GM21515 (cell line): Measurements from ENCODE around the gene TCEAL4.
"Not testable (repeated sequence)": the region's sequence is repeated elsewhere in the genome, so short reads cannot be mapped to it uniquely, and the experiment has no call there.

Experiments used
- ATAC-seq: cut with Tn5 transposase; IDR thresholded peaks from one replicate; pipeline ENCODE4 v1.9.1; 2021; ENCODE audit not compliant: unreplicated experiment

The TCEAL4 gene

DNA sequence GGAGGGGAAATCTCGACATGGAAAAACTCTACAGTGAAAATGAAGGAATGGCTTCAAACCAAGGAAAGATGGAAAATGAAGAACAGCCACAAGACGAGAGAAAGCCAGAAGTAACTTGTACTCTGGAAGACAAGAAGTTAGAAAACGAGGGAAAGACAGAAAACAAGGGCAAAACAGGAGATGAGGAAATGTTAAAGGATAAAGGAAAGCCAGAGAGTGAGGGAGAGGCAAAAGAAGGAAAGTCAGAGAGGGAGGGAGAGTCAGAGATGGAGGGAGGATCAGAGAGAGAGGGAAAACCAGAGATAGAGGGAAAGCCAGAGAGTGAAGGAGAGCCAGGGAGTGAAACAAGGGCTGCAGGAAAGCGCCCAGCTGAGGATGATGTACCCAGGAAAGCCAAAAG, 1.3 kb downstream of the TCEAL4 start:
- ATAC-seq = no peak

DNA sequence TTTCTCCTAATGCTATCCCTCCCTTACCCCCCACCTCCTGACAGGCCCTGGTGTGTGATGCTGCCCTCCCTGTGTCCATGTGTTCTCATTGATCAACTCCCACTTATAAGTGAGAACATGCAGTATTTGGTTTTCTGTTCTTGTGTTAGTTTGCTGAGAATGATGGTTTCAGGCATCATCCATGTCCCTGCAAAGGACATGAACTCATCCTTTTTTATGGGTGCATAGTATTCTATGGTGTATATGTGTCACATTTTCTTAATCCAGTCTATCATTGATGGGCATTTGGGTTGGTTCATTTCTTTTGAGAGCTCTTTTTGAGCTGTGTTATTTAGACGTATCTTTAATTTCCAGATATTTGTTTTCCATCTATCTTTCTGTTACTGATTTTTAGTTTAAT, 7.0 kb downstream of the TCEAL4 start:
- not testable (repeated sequence) for ATAC-seq

DNA sequence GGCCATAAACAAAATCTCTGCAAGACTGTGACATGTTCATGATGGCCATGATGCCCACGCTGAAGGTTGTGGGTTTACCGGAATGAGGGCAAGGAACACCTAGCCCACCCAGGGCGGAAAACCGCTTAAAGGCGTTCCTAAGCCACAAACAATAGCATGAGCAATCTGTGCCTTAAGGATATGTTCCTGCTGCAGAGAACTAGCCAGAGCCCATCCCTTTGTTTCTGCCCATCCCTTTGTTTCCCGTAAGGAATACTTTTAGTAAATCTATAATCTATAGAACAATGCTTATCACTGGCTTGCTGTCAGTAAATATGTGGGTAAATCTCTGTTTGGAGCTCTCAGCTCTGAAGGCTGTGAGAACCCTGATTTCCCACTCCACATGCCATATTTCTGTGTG, 9.9 kb downstream of the TCEAL4 start:
- not testable (repeated sequence) for ATAC-seq

DNA sequence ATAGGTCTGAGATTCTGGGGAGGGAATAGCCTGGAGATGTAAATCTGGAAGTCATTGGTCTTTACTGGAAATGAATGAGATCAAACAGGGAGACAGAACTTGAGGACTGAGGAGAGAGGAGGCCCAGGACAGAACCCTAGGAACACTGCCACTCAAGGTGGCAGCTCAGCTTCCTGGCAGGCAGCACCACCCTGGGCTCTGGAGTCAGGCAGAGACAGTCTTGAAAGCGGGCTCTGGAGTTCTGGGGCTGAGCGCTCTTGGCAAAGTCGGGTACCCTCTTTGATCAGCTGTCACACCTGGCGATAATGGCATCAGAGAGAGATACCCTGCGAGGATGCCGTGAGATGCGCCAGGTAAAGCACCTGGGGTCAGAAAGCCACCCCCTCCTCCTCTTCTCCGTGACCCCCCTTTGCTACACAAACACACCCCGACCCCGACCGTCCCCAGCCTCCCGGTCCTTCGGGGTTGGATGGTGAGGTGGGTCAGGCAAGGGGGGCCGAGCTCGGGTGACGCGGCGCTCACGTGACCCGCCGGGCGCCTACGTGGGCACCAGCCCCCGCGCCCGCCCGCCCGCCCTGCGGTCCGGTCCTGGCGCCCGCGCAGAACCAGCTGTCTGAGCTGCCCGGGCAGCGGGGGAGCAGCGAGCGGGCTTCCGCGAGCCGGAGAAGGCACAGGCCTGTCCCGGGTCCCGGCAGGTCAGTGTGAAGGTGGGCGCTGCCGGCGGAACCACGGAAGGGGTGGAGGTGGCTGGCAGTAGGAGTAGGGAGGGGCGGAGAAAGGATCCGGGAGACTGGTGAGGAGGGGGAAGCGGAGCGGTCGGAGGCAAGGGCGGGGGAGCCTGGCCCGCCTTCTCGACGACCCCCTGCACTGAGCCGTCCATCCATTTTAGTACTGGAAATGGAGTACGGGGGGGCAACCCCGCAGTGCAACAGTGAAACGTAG, 22.3 kb downstream of the TCEAL4 start, which contains the start of gene TCEAL3:
Gene TCEAL3 (plus strand): TSS at position 600 of the 942 bp plus-strand sequence. CDS start 1,102 bp downstream, outside the sequence.
- peak; percentile 65 for ATAC-seq

DNA sequence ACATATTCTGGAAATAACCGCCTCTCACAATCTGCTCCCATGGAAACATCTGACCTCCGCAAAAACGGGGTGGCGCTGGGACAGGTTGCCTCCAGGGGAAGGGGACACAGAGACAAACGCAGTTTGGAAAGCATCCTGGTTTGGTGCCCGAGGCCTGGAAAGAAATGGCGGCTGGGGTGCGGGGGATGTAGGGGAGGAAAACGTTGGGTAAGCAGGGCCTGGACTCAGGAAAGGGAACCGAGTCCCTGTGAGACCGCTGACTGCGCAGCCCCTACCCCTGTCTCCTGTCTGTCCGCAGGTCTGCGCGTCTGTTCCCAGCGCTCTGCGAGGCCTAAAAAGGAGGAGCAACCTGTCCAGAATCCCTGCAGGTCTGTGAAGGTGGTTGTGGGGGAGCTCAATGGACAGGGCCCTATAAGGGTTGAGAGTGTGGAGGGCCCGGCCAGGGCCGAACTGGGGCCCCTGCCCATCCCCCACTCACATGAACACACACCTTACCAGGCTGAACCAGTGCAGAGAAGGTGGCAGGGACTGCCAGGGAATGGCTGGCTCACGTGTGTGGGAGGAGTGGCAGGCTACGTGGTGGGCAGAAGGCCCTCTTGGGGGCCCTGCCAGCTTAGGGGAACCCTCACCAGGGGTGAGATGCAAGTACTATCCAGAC, 23.1 kb downstream of the TCEAL4 start:
- ATAC-seq = peak; percentile 25

GRCh38 chrX:103610282-103610681, 25.0 kb downstream of the TCEAL4 start:
- no peak for ATAC-seq

GRCh38 chrX:103613362-103613890, 28.1 kb downstream of the TCEAL4 start:
- no peak for ATAC-seq

GRCh38 chrX:103614999-103615398, 29.7 kb downstream of the TCEAL4 start:
- no peak for ATAC-seq

DNA sequence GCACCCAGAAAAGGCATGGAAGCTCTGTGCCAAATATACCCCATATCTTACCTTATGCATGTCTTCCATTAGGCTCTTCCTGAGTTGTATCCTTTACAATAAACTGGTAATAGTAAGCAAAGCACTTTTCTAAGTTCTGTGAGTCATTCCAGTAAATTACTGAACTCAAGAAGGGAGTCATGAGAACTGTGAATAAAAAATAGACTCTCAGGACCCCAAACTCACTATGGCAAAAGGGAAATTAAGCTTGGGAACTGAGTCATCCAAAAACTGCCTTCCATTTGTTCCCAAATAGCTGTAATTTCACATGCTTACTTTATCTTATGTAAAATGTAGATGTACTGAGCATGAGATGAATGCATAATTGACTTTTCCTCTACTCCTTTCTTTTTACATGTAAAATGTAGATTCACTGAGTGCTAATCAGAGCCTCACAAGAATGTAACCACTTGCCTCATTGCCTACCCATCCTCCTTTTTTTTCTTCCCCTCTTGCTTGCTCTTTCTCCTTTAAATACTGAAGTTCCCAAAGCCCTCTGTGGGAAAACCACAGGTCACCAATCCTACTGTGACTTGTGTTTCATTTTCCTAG, 30.6 kb downstream of the TCEAL4 start:
- no peak for ATAC-seq

GRCh38 chrX:103616676-103617186, 31.4 kb downstream of the TCEAL4 start:
- ATAC-seq = no peak

DNA sequence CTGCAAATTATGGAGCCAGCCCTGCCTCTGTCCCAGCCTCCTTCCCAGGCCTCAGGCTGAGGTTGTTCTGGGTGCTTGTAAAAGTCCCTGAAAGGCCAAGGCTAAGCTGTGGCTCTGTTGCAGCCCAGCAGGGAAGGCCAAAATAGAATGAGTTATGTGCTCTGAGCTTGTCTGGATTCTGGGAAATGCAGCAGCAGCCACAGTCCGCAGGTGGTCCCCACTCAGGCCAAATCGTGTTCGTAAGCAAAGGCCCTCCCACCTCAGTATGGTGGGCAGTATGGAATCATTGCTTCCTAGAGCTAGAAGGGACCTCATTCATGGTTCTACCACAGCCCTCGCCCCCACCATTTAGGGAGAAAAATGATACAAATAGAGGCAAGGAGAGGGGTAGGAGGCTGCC, 38.8 kb downstream of the TCEAL4 start:
- ATAC-seq = no peak

- no peak for ATAC-seq
Measured at GRCh38 chrX:103626855-103627254, 41.5 kb downstream of the TCEAL4 start.

DNA sequence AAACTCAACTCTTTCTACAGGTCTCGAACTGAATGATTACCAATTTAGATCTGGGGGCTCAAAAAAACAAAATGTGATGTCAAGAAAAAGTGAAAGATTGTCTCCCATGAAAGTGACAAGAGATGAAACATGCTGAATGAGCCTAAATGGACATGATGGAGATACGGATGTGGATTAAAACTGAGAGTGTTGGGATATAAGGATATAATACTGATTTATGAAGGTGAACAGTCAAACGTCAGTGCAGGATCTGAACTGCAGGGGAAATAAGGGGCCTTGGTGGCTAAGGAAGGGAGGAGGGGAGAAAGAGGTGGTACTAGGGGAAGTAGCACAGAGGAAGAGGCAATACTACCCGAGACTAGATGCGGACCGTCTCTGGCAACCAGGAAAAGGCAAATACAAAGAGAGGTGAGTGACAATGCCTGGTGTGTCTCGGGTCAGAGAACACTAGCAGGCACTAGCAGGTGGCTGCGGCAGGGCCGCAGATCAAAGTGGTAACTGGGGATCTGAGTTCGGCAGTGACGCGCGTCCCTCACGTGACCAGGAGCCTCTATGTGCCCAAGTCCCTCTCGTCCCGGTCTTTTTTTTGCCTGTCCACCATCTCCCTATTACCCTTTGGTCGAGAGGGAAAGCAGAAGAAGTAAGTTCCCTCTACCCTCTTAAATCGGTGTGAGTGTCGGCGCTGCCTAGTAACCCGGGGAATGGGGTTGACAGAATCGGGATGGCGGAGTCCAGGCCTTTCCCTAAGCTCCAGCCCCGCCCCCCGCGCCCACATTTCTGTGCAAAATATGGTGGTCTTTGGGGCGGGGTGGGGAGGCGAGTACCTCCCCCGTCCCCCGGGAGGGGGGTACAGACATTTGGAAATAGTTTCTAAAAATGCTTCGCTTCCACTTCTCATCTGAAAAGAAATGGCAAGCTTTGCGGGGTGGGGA, 43.3 kb downstream of the TCEAL4 start, which contains the start of gene TCEAL1:
Gene TCEAL1 (plus strand): TSS at position 590 of the 932 bp plus-strand sequence. CDS start 942 bp downstream, outside the sequence.
- ATAC-seq = peak; percentile 69

- no peak for ATAC-seq
Measured at GRCh38 chrX:103629318-103630170, 44.2 kb downstream of the TCEAL4 start.

DNA sequence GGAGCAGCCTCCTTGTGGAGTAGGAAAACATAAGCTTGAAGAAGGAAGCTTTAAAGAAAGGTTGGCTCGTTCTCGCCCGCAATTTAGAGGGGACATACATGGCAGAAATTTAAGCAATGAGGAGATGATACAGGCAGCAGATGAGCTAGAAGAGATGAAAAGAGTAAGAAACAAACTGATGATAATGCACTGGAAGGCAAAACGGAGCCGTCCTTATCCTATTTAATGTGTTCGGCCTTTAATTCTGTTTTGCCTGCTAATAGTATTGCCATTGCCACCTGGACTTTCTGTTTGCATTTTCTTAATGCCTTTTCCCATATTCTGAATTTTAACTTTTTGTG, 44.8 kb downstream of the TCEAL4 start:
- no peak for ATAC-seq

- ATAC-seq = no peak
Measured at GRCh38 chrX:103631145-103631544, 45.8 kb downstream of the TCEAL4 start.

DNA sequence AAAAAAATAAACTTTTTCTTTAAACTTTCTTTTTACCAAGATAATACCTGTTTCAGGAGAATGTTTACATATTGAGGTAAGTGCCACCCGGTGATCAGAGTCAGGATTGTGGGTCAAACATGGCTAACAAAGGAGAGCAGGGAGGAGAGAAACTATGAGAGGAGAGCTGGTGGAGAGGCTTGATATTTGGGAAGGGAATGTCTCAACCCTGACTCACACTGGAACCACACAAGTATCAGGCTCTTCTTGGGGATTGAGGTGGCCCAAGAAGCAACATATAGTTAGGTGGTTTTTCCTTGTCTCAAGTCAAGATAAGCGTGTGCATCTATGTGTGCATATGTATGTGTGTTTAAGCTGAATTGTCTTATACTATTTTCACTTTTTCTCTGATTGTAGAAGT, 50.1 kb downstream of the TCEAL4 start:
- ATAC-seq = no peak
